Measurements from ENCODE around the gene PFN4.

The PFN4 gene

GRCh38 chr2:24077535-24077877, 45.6 kb downstream of the PFN4 start:
- no peak for DNase-seq

GRCh38 chr2:24076849-24077534, 46.1 kb downstream of the PFN4 start:
- DNase-seq = no peak

GRCh38 chr2:24075915-24076848, 47.0 kb downstream of the PFN4 start, which contains the start of gene SF3B6:
TSS of gene SF3B6 (minus strand) at chr2:24076326. CDS start at chr2:24076229, 97 bp downstream.
- peak; percentile 99 for DNase-seq

GRCh38 chr2:24075259-24075658, 47.9 kb downstream of the PFN4 start:
- DNase-seq = no peak

GRCh38 chr2:24073816-24074215, 49.3 kb downstream of the PFN4 start:
- no peak for DNase-seq

GRCh38 chr2:24072259-24072658, 50.9 kb downstream of the PFN4 start:
- DNase-seq = no peak

GRCh38 chr2:24065341-24065740, 57.8 kb downstream of the PFN4 start:
- DNase-seq = no peak

Data from fibroblast of skin of abdomen (primary cell).